Activated naive CD4-positive, alpha-beta T cell treated with anti-CD3 and anti-CD28 coated beads, Interleukin-2, amount 50 U/mL, for 24 hours (primary cell): Measurements from ENCODE around the gene TRPM3.
"Not testable (repeated sequence)": the region's sequence is repeated elsewhere in the genome, so short reads cannot be mapped to it uniquely, and the experiment has no call there.

Experiments
- H3K27ac Mint-ChIP-seq: one replicate; pipeline ENCODE4 v1.8.0; 2021; ENCODE audit warnings: mild to moderate bottlenecking, mixed read lengths
- H3K27me3 Mint-ChIP-seq: one replicate; pipeline ENCODE4 v1.8.0; 2021; ENCODE audit warnings: mixed read lengths
- H3K36me3 Mint-ChIP-seq: one replicate; pipeline ENCODE4 v1.8.0; 2021; ENCODE audit warnings: mixed read lengths
- H3K4me1 Mint-ChIP-seq: one replicate; pipeline ENCODE4 v1.8.0; 2021; ENCODE audit warnings: mixed read lengths
- H3K4me3 Mint-ChIP-seq: one replicate; pipeline ENCODE4 v1.8.0; 2021; ENCODE audit warnings: mild to moderate bottlenecking, mixed read lengths
- H3K9me3 Mint-ChIP-seq: one replicate; pipeline ENCODE4 v1.8.0; 2021; ENCODE audit warnings: mixed read lengths

The TRPM3 gene

DNA sequence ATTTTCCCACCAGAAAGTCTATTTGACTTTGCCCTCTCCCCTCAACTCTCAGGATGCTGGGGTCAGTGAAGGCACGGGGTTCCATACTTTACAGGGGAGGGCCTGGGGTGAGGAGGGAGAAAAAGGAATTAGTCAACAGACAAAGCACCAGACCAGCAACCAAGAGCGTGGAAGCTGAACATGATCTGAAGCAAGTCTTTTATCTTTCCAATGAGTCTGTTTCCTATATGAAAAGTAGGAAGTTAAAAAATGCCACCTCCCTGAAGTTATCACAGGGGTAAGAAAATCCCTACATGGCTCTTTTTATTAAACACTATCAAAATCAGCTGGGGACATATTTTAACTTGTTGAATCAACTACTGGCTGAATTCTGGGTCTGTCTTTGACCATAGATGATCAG, 337.0 kb downstream of the TRPM3 start:
- no peaks in the 10 kb centered on the region for H3K4me1 Mint-ChIP-seq
- no peak overlapping the region for H3K4me3 Mint-ChIP-seq
- H3K27ac Mint-ChIP-seq, result no peak overlapping the region
- H3K36me3 Mint-ChIP-seq, result no peaks in the 10 kb centered on the region
- H3K27me3 Mint-ChIP-seq, result peaks cover 1% of the 10 kb centered on the region
- H3K9me3 Mint-ChIP-seq, result no peaks in the 10 kb centered on the region

DNA sequence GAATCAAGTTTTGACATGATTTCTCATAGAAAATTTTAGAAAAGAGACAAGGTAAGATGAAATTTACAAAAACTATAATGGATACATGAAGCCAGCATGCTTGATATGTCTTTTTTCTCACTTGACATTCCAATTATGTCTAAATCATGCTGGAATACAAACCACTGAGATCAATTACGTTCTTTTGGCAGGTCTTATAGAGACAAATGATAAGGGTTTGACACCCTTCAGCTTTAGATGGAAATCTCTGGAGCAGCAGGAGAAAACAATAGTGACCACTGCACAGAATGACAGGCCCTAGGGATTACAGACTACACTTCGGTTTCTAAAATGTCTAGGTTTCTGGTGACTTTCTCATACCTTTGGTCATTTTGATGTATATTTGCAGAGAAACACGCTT, 342.9 kb downstream of the TRPM3 start:
- Mint-ChIP-seq H3K27ac (no peak overlapping the region), H3K27me3 (no peaks in the 10 kb centered on the region), H3K36me3 (no peaks in the 10 kb centered on the region), H3K4me1 (no peaks in the 10 kb centered on the region), H3K4me3 (no peak overlapping the region), H3K9me3 (no peaks in the 10 kb centered on the region)

DNA sequence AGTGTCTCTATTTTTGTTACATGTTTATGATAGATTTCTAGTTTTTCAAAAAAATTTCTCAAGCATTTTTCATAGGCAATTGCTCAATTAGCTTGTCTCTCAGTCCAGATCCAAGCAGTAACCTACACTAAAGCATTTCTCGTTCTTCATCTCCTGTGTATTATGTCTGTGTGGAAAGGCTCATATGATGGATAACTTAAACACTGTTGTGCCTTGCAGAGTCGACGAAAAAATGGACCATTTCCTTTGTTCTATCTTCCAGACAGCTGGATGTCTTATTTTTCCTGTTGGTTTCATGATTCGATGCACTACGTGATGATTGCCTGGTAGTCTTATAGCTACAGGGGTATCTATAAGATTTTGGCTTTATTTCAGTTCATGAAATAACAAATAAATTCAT, 347.8 kb downstream of the TRPM3 start:
- Mint-ChIP-seq H3K4me3 (no peak overlapping the region), H3K27me3 (peaks cover 2% of the 10 kb centered on the region), H3K9me3 (no peaks in the 10 kb centered on the region), H3K4me1 (no peaks in the 10 kb centered on the region), H3K36me3 (no peaks in the 10 kb centered on the region), H3K27ac (no peak overlapping the region)

DNA sequence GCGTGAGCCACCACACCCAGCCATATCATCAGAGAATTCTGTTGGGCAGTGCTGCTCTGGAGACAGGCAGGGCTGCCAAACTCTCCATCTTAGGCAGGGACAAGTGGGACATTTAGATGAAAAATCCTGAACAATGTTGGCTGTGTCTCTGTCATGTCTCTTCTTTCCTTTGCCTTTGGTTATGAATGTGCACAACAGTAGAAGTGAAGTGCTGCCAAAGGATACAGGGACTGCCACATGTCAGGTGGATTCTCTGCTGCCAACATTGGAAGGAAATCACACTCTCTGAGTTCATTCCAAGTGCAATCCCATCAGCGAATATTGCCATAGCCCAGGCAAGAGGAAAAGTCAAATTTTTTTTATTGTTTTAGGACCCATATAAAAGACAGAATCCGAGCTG, 348.8 kb downstream of the TRPM3 start:
- no peaks in the 10 kb centered on the region for H3K4me1 Mint-ChIP-seq
- H3K36me3 Mint-ChIP-seq, result no peaks in the 10 kb centered on the region
- no peak overlapping the region for H3K27ac Mint-ChIP-seq
- no peak overlapping the region for H3K4me3 Mint-ChIP-seq
- peaks cover 2% of the 10 kb centered on the region for H3K27me3 Mint-ChIP-seq
- H3K9me3 Mint-ChIP-seq, result no peaks in the 10 kb centered on the region

- Mint-ChIP-seq H3K4me1 (no peaks in the 10 kb centered on the region), H3K27me3 (peaks cover 5% of the 10 kb centered on the region)
Measured at GRCh38 chr9:70765946-70766345, 355.5 kb downstream of the TRPM3 start.

GRCh38 chr9:70761139-70761670, 360.2 kb downstream of the TRPM3 start:
- H3K9me3 Mint-ChIP-seq, result no peaks in the 10 kb centered on the region
- H3K36me3 Mint-ChIP-seq, result no peaks in the 10 kb centered on the region
- H3K27ac Mint-ChIP-seq, result no peak overlapping the region
- H3K4me3 Mint-ChIP-seq, result no peak overlapping the region
- no peaks in the 10 kb centered on the region for H3K4me1 Mint-ChIP-seq
- peaks cover 9% of the 10 kb centered on the region for H3K27me3 Mint-ChIP-seq

More at GRCh38 chr9:70765946-70766345, 355.5 kb downstream of the TRPM3 start:
- H3K4me3 Mint-ChIP-seq, result no peak overlapping the region
- no peak overlapping the region for H3K27ac Mint-ChIP-seq
- no peaks in the 10 kb centered on the region for H3K36me3 Mint-ChIP-seq
- no peaks in the 10 kb centered on the region for H3K9me3 Mint-ChIP-seq

DNA sequence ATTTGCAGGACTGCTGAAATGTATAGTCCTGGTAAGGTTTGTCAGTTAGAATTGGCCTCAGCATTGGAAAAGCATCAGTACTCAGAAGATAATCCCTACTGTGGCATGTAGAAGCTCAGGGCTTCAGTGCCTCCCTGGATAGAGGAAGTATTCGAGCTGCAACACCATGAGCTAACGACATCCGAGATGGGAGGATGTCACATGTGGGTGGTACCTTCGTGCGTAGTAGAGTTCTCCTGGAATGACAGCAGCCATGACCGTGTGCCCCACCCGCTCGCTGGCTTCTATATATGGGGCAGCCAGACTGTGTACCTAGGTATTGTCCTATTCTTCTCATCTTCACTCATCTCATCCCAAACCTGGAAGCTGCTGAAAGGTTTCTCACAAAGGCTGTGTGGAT, 361.2 kb downstream of the TRPM3 start:
- no peaks in the 10 kb centered on the region for H3K36me3 Mint-ChIP-seq
- peaks cover 9% of the 10 kb centered on the region for H3K27me3 Mint-ChIP-seq
- no peaks in the 10 kb centered on the region for H3K9me3 Mint-ChIP-seq
- no peak overlapping the region for H3K4me3 Mint-ChIP-seq
- no peaks in the 10 kb centered on the region for H3K4me1 Mint-ChIP-seq
- H3K27ac Mint-ChIP-seq, result no peak overlapping the region

- H3K36me3 Mint-ChIP-seq, result no peaks in the 10 kb centered on the region
- peaks cover 12% of the 10 kb centered on the region for H3K27me3 Mint-ChIP-seq
- H3K27ac Mint-ChIP-seq, result no peak overlapping the region
- H3K4me1 Mint-ChIP-seq, result no peaks in the 10 kb centered on the region
- H3K4me3 Mint-ChIP-seq, result no peak overlapping the region
- peaks cover 5% of the 10 kb centered on the region for H3K9me3 Mint-ChIP-seq
Measured at GRCh38 chr9:70753311-70753710, 368.1 kb downstream of the TRPM3 start.

- H3K27ac Mint-ChIP-seq, result no peak overlapping the region
- no peaks in the 10 kb centered on the region for H3K4me1 Mint-ChIP-seq
Measured at GRCh38 chr9:70749066-70749465, 372.4 kb downstream of the TRPM3 start.

GRCh38 chr9:70747261-70747718, 374.1 kb downstream of the TRPM3 start:
- H3K4me3 Mint-ChIP-seq, result no peak overlapping the region
- no peak overlapping the region for H3K27ac Mint-ChIP-seq
- H3K36me3 Mint-ChIP-seq, result no peaks in the 10 kb centered on the region
- H3K4me1 Mint-ChIP-seq, result no peaks in the 10 kb centered on the region
- peaks cover 5% of the 10 kb centered on the region for H3K9me3 Mint-ChIP-seq
- H3K27me3 Mint-ChIP-seq, result peaks cover 4% of the 10 kb centered on the region

More at GRCh38 chr9:70749066-70749465, 372.4 kb downstream of the TRPM3 start:
- Mint-ChIP-seq H3K27me3 (peaks cover 4% of the 10 kb centered on the region), H3K4me3 (no peak overlapping the region), H3K9me3 (peaks cover 5% of the 10 kb centered on the region), H3K36me3 (no peaks in the 10 kb centered on the region)

- Mint-ChIP-seq H3K4me3 (no peak overlapping the region), H3K27me3 (peaks cover 4% of the 10 kb centered on the region), H3K9me3 (peaks cover 5% of the 10 kb centered on the region), H3K27ac (no peak overlapping the region), H3K4me1 (no peaks in the 10 kb centered on the region), H3K36me3 (no peaks in the 10 kb centered on the region)
Measured at GRCh38 chr9:70746760-70747159, 374.7 kb downstream of the TRPM3 start.

- H3K4me3 Mint-ChIP-seq, result no peak overlapping the region
- H3K27ac Mint-ChIP-seq, result no peak overlapping the region
- no peaks in the 10 kb centered on the region for H3K4me1 Mint-ChIP-seq
- peaks cover 5% of the 10 kb centered on the region for H3K9me3 Mint-ChIP-seq
- H3K36me3 Mint-ChIP-seq, result no peaks in the 10 kb centered on the region
- peaks cover 3% of the 10 kb centered on the region for H3K27me3 Mint-ChIP-seq
Measured at GRCh38 chr9:70746316-70746715, 375.1 kb downstream of the TRPM3 start.

GRCh38 chr9:70724794-70725193, 396.6 kb downstream of the TRPM3 start:
- not testable (repeated sequence) for H3K4me3 Mint-ChIP-seq, H3K36me3 Mint-ChIP-seq, H3K9me3 Mint-ChIP-seq, H3K27ac Mint-ChIP-seq, H3K27me3 Mint-ChIP-seq, H3K4me1 Mint-ChIP-seq

DNA sequence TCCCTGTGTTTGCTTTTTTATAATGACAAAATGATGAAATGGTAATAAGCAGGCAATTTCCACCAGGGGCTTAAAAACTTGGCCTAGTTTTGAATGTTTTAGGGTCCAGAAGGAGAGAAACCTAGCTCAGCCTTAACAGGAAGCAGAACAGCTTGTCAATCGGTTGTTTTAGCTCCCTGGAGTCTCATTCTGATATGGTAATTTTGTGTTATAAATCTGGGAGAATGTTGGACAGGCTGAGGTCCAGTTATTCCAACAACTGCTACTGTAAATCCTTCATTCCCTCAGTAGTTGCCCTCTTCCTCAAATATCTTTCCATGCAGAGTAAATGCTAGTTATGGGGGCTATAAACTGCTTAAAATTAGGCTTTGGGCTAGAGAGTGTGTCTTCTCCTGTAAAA, 397.4 kb downstream of the TRPM3 start:
- not testable (repeated sequence) for H3K36me3 Mint-ChIP-seq, H3K4me1 Mint-ChIP-seq, H3K4me3 Mint-ChIP-seq, H3K27ac Mint-ChIP-seq, H3K27me3 Mint-ChIP-seq, H3K9me3 Mint-ChIP-seq

DNA sequence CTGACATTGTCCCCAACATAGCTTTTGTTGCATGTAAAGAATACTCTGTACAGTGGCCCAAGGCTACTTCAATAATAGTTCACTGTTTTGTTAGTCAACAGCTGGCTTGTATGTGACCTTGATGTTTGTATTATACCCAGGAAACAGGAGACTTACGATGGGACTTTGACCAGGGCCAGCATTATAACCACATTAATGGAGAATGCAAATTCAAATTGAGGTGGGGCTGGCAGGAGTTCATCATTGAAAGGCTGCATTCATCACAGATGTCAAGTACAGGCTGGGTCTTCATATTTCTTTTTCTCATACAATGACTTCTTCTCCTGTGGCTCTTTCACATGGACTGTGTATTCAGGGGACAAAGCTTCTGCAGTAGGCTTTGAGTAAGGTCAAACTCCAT, 414.6 kb downstream of the TRPM3 start:
- not testable (repeated sequence) for H3K4me3 Mint-ChIP-seq, H3K36me3 Mint-ChIP-seq, H3K9me3 Mint-ChIP-seq, H3K27me3 Mint-ChIP-seq, H3K4me1 Mint-ChIP-seq, H3K27ac Mint-ChIP-seq

DNA sequence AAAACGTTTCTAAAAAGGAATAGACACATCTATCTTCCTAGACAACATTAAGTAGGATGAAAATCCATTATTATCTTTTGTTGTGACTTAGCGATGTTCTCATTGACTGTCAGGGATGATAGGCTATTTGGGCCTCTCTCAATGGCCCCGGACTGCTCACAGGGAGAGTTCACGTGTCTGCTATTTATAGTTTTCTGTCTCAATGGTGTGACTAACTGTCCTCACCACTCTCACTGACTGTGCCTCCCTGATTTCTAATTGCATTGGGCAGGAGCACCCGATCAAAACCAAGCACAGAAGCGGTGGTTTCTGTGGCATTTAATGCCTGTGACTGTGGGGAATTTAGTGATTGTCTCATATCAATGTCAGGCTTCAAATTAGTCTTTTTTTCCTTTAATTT, 420.3 kb downstream of the TRPM3 start:
- H3K36me3 Mint-ChIP-seq, result no peaks in the 10 kb centered on the region
- no peaks in the 10 kb centered on the region for H3K27me3 Mint-ChIP-seq
- no peak overlapping the region for H3K27ac Mint-ChIP-seq
- H3K9me3 Mint-ChIP-seq, result no peaks in the 10 kb centered on the region
- no peak overlapping the region for H3K4me3 Mint-ChIP-seq
- H3K4me1 Mint-ChIP-seq, result no peaks in the 10 kb centered on the region

DNA sequence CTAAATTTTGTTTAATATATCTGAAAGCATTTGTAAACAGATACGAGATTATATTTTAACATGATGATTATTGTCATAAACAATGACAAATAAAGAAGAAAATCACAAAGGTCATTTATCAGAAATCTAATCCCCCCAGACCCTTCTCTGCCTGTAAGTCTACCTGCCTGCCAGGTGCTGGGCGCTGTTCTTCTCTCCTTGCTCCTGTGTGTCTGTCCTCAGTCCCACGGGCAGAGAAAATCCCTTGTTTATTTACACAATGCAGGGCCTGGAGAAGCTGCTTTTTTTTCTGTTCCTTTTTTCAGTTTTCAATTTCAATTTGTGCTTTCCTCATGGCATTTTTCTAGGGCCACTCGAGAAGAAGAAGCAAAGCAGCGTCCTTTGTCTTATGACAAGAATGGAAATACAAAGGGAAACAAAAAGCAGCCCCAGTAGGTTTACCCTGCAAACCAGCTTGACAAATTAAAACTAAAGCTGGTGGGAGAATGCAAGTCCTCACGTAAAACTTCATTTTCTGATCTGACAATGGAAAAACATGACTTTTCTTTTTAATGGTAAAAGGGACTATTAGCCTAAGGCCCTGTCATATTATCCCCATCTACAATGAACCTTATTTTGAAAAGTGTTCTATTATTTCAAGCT, 424.6 kb downstream of the TRPM3 start:
- Mint-ChIP-seq H3K36me3 (no peaks in the 10 kb centered on the region), H3K27ac (no peak overlapping the region), H3K4me1 (no peaks in the 10 kb centered on the region), H3K27me3 (peaks cover 3% of the 10 kb centered on the region), H3K9me3 (no peaks in the 10 kb centered on the region), H3K4me3 (no peak overlapping the region)
